Measurements from ENCODE around the gene DAB2. TPM values are rescaled to one million over a fixed set of nuclear protein-coding genes. Genes with fewer than 3 reads are reported as not detected.

Gene DAB2
- total RNA-seq, 1 donor from 2014 or later: 13.2 TPM

DNA sequence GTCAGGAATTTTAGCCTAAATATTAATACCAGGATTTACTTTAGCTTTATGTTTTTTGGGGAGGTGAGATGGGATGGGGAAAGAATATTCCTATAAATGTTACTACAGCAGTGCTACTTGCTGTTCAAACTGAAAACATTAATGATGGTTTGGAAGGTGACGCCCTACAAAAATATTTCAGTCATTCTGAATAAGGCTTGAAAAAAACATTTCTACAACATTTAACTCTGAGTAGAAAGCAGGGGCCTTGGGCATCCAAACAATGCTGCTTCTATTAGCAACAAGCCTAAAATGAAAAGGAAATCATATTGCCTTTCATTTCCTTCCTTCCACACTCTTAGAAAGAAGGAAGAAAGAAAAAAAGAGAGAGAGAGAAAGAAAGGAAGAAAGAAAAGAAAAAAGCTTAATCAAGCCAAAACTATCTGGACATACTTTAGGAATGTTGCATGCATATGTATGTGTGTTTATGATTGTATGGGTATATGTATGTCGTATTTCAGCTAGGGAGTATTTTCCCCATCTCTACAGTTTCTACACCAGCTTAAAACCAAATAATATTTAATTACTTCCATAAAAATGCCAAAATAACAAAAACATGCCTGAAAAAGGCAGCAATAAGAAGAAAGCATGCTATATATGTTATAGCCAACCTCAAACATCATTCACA lies 16.3 kb upstream of the DAB2 start:
- no peak overlapping the region for H3K4me3 ChIP-seq (ENCODE audit: low read depth, low read length)
- TF ChIP-seq, protein P1, sequence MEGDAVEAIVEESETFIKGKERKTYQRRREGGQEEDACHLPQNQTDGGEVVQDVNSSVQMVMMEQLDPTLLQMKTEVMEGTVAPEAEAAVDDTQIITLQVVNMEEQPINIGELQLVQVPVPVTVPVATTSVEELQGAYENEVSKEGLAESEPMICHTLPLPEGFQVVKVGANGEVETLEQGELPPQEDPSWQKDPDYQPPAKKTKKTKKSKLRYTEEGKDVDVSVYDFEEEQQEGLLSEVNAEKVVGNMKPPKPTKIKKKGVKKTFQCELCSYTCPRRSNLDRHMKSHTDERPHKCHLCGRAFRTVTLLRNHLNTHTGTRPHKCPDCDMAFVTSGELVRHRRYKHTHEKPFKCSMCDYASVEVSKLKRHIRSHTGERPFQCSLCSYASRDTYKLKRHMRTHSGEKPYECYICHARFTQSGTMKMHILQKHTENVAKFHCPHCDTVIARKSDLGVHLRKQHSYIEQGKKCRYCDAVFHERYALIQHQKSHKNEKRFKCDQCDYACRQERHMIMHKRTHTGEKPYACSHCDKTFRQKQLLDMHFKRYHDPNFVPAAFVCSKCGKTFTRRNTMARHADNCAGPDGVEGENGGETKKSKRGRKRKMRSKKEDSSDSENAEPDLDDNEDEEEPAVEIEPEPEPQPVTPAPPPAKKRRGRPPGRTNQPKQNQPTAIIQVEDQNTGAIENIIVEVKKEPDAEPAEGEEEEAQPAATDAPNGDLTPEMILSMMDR (conservative IDR thresholded peaks at IDR 0.05; ENCODE audit: low read depth, low read length): no peak
- no peak for DNase-seq (ENCODE audit: low read depth)

DNA sequence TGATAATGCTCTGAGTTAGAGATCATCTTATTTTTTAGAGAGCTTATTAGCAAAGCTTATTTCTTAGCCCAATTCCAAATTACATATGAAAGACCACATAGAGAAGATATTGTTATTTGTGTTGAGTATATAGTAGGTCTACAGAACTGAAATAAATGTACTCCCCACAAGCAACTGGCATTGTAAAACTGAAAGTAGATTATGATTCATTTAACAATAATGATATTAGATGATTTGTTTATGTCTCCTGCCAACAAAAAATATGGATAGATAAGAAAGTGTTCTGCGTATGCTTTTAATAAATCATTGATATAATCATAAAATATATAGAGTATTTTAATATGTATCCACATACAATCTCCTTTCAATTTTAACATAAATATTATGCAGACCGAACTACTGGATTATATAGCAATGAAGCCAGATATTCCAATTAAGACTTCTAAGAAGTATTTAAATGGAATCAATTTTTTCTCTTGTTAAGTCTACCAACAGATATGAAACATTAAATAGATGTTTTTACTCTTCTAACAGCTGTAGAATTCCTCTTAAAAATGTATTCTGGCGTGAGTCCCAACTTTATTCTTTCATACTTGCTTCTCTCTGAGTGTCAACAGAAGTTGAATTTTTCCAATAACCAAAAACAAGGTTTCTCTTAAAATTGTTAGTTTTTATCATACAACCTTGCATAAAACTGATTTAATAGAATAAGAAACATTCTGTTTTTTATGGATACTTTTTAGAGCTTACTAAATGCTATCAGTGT lies 15.6 kb upstream of the DAB2 start:
- TF ChIP-seq, protein P1 (conservative IDR thresholded peaks at IDR 0.05; ENCODE audit: low read depth, low read length): no peak
- DNase-seq (ENCODE audit: low read depth): no peak
- H3K4me3 ChIP-seq (ENCODE audit: low read depth, low read length): no peak overlapping the region

DNA sequence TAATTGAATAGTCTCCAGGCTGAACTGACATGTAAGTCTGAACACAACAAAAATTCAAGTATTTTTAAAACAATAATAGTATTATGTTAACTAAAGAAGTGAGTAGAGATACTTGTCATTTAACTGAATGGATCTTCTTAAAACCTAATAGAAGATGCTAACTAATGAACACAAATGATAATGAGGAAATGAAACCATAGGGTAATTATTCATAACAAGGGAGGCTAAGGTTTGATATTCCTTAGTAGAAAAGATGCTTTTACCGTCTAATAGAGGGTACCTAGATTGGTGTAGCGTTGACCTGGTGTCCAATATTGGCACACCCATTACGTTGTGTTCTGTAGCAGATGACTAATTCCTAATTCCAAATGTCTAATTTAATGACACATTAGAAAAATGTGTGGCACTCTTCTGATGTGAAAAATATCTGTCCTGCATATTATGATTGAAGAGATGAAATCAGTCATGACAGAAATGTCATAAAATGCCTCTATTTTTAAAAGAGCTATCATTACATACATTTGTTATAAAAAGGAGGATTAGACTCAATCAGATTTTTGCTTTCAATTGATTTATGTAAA lies 14.9 kb upstream of the DAB2 start:
- TF ChIP-seq, protein P1 (conservative IDR thresholded peaks at IDR 0.05; ENCODE audit: low read depth, low read length): no peak
- no peak for DNase-seq (ENCODE audit: low read depth)

DNA sequence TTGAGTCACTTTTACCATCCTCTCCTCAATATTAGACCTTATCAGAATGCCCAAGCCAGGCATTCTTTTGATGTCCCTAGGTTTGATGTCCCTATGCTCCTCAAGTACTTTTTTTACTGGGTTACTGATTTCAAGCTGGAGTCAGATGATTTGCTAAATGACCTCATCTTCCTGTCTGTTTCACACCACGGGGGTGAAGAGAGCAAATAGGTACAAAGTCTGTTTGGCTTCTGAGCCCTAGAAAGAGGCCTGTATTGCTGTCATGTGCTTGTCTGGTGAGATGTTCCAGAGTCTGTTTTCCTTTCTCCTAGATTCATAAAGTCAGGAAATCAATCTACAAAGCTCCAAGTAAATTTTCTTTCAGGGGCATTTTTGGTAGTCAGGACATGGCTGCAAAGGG lies 12.7 kb upstream of the DAB2 start:
- no peak overlapping the region for H3K4me3 ChIP-seq (ENCODE audit: low read depth, low read length)
- TF ChIP-seq, protein P1 (conservative IDR thresholded peaks at IDR 0.05; ENCODE audit: low read depth, low read length): no peak
- DNase-seq (ENCODE audit: low read depth): peak; percentile 82

More for the DNA sequence above, 14.9 kb upstream of the DAB2 start:
- no peak overlapping the region for H3K4me3 ChIP-seq (ENCODE audit: low read depth, low read length)

DNA sequence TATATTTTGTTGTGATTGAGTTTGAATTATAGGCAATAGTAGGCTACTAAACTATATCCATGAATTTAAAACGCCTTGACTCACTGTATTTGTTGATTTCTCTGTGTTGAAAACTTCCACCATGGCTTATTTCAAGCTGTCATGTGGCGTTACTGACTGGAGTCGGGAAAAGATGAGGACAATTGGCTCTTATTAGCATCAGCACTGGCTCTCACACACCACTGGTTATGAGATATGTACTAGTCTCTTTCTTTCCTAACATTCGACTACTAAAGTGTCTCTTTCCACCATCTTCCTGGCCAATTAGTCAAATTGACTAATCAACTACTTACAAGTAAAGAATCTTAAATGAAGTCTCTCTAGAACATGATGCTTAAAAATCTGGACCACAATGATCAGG lies 9.1 kb upstream of the DAB2 start:
- no peak for DNase-seq (ENCODE audit: low read depth)
- H3K4me3 ChIP-seq (ENCODE audit: low read depth, low read length): no peak overlapping the region
- TF ChIP-seq, protein P1 (conservative IDR thresholded peaks at IDR 0.05; ENCODE audit: low read depth, low read length): no peak

DNA sequence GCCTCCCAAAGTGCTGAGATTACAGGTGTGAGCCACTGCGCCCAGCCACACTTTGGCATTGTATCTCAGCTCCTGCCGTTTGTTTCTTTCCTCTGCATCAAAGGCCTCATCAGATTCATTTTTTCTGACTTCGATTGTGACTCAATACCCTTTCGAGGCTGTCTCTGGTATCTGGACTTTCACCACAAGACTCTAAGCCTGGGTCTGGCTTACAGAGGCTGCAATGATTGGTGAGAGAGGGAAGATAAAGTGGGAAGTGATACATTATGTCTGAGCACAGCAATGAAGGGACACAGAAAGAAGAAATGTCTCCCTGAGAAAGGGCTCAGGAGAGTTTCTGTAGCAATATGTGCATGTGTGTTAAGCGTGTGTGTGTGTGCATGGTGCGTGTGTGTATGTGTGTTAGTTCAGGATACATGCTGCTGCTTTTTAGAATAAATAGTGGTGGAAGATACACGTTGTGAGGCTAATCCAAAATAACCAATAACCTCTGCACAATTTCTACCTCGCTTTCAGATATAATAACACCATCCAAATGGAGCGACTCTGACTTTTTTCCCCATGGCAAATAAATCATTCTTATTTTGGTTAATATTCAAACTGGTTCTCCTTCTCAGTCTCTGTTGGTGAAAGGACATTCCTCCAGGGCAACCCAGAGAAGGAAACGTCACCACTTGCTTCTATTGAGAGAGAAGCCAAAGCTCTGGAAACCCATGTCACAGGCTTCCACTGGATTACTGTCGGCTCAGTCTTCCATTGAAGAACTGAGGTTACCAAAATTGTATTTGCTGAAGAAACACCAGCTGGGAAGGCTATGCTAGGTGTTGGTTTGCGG lies 8.1 kb upstream of the DAB2 start:
- H3K4me3 ChIP-seq (ENCODE audit: low read depth, low read length): peak overlapping the region; percentile 16
- DNase-seq (ENCODE audit: low read depth): peak; percentile 82
- TF ChIP-seq, protein P1 (conservative IDR thresholded peaks at IDR 0.05; ENCODE audit: low read depth, low read length): no peak
